Hematopoietic multipotent progenitor cell treated with erythropoietin and hydrocortisone succinate and interleukin-3 and kit ligand, for 8 days (in vitro differentiated cells): Measurements from ENCODE around the gene REV3L.
"Not testable (repeated sequence)": the region's sequence is repeated elsewhere in the genome, so short reads cannot be mapped to it uniquely, and the experiment has no call there.

Experiments
- DNase-seq: peaks from one replicate; pipeline ENCODE4 v3.0.0-alpha.2; 2015

The REV3L gene

GRCh38 chr6:111354758-111355555 is 128.1 kb downstream of the REV3L start:
- no peak for DNase-seq

- no peak for DNase-seq
Observed at GRCh38 chr6:111353912-111354462, 129.0 kb downstream of the REV3L start.

DNA sequence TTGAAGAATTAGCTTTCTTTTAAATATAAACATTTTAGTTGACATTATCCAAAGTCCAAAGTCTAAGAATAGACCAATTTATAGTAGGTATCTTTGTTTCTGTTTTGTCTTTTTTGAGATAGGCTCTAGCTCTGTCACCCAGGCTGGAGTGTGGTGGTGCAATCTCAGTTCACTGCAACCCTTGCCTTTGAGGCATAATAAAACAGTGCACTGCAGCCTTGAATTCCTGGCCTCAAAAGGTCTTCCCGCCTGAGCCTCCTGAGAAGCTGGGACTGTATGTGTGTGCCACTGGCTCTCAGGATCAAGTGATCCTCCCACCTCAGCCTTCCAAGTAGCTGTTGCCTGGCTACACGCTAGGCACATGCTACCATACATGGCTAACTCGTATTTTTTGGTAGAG is 135.4 kb downstream of the REV3L start:
- no peak for DNase-seq

DNA sequence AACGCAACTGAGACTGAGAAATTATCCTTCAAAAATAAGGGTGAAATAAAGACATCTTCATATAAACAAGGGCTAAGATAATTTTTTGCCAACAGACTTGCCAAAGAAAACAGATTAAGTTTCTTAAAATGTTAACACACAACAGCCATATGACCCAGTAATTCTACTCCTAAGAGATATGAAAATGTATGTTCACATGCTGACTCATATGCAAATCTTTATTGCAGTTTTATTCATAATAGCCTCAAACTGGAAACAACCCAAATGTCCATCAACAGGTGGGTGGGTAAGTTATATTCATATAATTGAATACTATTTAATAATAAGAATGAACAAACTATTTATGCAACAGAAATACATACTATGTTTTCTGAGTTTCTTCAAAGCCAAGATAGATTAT is 140.1 kb downstream of the REV3L start:
- no peak for DNase-seq

DNA sequence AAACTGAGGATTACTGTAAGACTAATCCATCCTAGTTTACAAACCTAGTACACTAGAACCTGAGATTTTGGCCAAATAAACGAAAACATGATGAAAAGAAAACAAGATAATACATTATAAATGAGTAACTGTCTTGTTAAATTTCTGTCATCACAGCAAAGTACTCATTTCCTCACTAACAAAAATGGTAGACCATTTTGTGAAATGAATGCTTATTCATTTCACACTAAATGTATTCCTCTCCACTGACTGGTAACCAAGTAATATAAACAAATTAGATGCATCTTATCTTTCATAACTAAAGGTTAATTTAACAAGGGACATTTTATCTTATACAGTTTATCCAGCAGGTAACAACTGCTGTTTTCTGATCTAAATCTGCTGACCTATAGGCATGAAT is 143.7 kb downstream of the REV3L start:
- no peak for DNase-seq

DNA sequence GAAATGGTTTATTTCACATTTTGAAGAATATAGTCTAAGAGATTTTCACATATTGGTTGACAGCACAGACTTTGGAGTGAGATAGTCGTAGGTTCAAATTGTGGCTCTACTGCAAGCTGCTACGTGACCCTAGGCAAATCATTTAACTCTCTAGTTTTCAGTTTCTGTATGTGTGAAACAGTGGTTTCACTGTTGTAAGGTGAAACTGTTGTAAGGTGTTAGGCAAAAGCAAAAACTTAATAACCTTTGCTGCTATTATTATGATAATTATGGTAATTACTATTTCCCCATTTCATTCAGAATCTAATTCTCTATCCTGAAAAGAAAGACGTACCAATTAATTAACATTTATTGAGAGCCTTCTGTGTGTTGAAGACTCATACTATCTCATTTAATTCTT is 144.2 kb downstream of the REV3L start:
- no peak for DNase-seq

DNA sequence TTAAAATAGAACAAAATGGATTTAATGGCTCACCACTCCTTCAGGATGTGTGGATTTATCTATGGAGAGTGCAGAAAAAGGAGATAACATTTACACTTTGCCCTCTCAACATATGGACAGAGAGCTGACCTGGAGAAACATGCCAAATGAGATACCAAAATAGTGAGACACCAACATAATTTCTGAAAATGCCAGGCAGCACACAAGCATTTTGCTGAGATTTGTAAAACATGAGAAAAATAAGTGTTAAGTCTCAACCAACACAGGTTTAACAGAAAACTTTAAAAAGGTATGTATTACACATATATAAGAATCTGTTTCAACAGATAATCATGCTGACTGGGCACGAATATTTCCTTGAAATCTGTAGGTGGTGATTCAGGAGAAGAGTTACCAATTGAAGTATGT is 145.2 kb downstream of the REV3L start:
- DNase-seq: no peak

- DNase-seq: no peak
Observed at GRCh38 chr6:111329882-111330633, 153.0 kb downstream of the REV3L start.

- no peak for DNase-seq
Observed at GRCh38 chr6:111326563-111326962, 156.5 kb downstream of the REV3L start.

GRCh38 chr6:111322145-111322544 is 160.9 kb downstream of the REV3L start:
- no peak for DNase-seq

- DNase-seq: not testable (repeated sequence)
Observed at GRCh38 chr6:111307950-111308349, 175.1 kb downstream of the REV3L start.

DNA sequence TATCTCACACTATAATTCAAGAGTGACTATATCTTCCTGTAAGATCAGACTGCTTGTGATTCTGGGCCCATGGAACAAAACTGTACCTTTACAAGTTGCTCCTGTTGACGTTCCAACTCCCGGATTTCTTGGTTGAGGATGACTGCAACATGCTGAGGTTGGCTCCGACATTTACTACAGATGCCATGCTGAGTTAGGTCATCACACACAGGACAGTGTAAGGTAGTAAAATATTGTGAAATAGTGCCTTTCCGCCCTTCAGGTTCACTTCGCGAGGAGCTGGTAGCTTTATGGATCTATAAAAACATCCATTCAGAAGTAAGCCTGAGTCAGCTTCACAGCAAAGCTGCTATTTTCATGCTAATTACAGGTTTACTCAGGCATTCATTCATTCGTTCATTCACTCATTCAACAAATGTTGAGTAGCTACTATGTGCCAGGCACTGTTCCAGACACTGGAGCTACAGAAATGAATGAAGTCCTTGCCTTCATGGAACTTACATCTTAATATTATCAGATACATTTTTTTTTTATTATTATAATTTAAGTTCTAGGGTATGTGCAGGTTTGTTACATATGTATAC is 175.7 kb downstream of the REV3L start:
- no peak for DNase-seq

- no peak for DNase-seq
Observed at GRCh38 chr6:111306104-111306888, 176.7 kb downstream of the REV3L start.

DNA sequence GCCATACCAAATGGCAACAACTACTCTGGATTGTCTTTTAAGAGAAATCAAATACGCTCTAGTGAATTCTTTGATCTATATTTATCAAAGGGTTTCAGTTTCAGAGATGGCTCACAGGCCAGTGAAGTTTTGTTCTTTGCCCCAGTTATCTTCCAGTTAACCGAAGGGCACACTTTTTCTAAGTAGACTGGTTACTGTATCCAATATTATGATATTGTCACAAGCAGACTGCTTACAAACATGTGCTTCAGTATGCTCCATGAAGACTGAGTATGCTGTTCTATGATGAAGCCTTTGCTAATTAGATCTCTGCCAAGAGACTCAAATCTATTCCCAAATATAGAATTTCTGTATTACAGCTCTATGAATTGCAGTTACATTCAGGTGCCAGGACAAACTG is 181.1 kb downstream of the REV3L start:
- DNase-seq: peak; percentile 42

- DNase-seq: not testable (repeated sequence)
Observed at GRCh38 chr6:111300938-111301800, 181.8 kb downstream of the REV3L start.

- DNase-seq: no peak
Observed at GRCh38 chr6:111297776-111298175, 185.2 kb downstream of the REV3L start.

GRCh38 chr6:111294374-111294967 is 188.5 kb downstream of the REV3L start:
- no peak for DNase-seq

GRCh38 chr6:111291336-111292259 is 191.4 kb downstream of the REV3L start:
- DNase-seq: no peak

DNA sequence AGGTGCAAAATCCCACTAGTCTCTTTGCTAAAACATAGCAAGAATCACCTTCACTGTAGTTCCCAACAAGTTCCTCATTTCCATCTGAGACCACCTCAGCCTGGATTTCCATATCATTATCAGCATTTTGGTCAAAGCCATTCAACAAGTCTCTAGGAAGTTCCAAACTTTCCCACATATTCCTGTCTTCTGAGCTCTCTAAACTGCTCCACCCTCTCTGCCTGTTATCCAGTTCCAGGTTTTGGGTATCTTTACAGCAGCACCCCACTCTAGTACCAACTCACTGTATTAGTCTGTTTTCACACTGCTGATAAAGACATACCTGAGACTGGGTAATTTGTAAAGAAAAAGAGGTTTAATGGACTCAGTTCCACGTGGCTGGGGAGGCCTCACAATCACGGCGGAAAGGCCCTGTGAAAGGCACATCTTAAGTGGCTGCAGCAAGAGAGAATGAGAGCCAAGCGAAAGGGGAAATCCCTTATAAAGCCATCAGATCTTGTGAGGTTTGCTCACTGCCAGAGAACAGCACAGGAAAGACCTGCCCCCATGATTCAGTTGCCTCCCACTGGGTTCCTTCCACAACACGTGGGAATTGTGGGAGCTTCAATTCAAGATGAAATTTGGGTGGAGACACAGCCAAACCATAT is 192.2 kb downstream of the REV3L start:
- DNase-seq: not testable (repeated sequence)

DNA sequence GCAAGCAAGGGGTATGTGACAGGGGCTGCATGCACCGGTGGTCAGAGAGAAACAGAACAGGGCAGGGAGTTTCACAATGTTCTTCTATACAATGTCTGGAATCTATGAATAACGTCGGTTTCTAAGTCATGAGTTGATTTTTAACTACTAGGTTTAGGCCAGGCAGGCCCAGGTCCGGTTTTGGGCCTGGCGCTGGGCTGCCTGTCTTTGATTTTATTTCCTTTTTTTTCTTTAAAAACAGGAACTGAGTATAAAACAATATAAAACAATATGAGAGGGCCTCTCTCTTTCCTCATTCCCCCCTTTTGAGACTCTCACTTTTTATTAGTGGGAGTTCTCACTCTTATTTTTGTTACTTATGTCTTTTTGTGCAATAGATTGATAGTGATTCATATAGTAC is 198.7 kb downstream of the REV3L start:
- DNase-seq: not testable (repeated sequence)
